ENCODE data around the gene IFT27.
"Not testable (repeated sequence)": the region's sequence is repeated elsewhere in the genome, so short reads cannot be mapped to it uniquely, and the experiment has no call there.

The IFT27 gene

GRCh38 chr22:36756031-36756430 is 19.9 kb downstream of the IFT27 start:
- no peak overlapping the region for H3K4me3 ChIP-seq (replicated peaks; ENCODE audit: low read depth, low read length)
- DNase-seq (ENCODE audit: low read depth) = no peak
- TF ChIP-seq, protein P1, sequence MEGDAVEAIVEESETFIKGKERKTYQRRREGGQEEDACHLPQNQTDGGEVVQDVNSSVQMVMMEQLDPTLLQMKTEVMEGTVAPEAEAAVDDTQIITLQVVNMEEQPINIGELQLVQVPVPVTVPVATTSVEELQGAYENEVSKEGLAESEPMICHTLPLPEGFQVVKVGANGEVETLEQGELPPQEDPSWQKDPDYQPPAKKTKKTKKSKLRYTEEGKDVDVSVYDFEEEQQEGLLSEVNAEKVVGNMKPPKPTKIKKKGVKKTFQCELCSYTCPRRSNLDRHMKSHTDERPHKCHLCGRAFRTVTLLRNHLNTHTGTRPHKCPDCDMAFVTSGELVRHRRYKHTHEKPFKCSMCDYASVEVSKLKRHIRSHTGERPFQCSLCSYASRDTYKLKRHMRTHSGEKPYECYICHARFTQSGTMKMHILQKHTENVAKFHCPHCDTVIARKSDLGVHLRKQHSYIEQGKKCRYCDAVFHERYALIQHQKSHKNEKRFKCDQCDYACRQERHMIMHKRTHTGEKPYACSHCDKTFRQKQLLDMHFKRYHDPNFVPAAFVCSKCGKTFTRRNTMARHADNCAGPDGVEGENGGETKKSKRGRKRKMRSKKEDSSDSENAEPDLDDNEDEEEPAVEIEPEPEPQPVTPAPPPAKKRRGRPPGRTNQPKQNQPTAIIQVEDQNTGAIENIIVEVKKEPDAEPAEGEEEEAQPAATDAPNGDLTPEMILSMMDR (IDR thresholded peaks at IDR 0.05; ENCODE audit: low read length, missing control alignments) = no peak

GRCh38 chr22:36755316-36755715 is 20.6 kb downstream of the IFT27 start:
- TF ChIP-seq, protein P1 (IDR thresholded peaks at IDR 0.05; ENCODE audit: low read length, missing control alignments) = no peak
- no peak overlapping the region for H3K4me3 ChIP-seq (replicated peaks; ENCODE audit: low read depth, low read length)
- no peak for DNase-seq (ENCODE audit: low read depth)

DNA sequence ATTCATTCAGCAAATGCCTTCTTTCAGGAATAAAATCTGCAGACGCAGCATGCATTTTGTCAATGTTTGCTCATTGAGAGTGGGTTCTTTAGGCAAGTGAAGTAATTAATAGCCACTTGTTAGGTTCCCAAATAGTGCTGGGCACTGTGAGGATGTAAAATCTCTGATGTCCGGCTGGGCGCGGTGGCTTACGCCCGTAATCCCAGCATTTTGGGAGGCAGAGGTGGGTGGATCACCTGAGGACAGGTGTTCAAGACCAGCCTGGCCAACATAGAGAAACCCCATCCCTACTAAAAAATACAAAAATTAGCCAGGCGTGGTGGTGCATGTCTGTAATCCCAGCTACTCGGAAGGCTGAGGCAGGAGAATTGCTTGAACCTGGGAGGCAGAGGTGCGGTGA is 21.0 kb downstream of the IFT27 start:
- H3K4me3 ChIP-seq (replicated peaks; ENCODE audit: low read depth, low read length); DNase-seq (ENCODE audit: low read depth): not testable (repeated sequence)

DNA sequence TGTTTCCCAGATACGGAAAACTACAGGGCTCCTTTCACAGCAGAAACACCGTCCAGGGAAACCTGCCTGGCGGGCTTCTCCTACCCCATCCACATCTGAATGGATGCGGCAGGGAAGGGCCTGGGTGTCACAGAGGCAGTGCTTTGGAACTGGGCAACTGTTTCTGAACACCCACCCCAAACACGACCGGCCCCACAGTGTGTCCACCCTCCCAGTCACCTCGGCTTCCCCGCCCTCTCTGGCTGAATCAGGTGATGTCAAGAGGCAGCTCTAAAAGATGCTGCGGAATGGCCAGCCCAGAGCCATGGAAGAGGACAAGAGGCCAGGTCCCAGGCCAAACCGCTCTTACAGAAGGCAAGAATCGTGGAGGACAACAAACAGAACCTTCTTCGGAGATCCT is 22.0 kb downstream of the IFT27 start:
- H3K4me3 ChIP-seq (replicated peaks; ENCODE audit: low read depth, low read length) = no peak overlapping the region
- TF ChIP-seq, protein P1 (IDR thresholded peaks at IDR 0.05; ENCODE audit: low read length, missing control alignments) = no peak
- no peak for DNase-seq (ENCODE audit: low read depth)

DNA sequence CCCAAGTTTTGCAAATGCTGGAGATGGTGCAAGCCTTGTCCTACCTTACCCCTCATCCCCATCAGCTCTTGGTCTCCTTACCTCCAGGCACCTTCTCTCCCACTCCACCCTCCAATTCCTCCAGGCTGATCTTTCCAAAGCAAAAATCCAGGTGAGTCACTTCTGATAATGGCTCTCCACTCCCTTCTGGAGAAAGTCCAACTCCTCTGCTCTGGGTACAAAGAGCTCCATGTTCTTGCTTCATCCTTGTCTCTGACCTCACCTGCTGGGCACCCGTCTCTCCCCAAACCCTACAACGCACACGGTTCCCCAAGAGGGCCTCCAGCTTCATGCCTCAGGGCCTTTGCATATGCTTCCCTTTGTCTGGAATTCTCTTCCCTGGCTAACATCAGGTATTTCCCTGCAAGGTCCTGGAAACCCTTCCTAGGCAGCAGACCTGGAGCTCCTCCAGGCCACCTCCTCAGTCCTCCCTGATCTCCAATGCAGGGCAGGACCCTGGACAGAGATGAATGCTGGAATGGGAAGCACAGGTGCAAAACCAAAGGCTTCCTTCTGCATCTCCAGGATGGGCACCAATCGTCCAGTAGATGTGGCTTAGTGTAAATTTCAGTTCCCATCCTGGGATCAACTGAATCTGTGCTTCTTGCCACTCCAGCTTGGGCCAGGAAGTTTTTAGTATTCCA is 22.7 kb downstream of the IFT27 start:
- no peak overlapping the region for H3K4me3 ChIP-seq (replicated peaks; ENCODE audit: low read depth, low read length)
- no peak for DNase-seq (ENCODE audit: low read depth)
- TF ChIP-seq, protein P1 (IDR thresholded peaks at IDR 0.05; ENCODE audit: low read length, missing control alignments) = no peak

GRCh38 chr22:36746375-36746970 is 29.4 kb downstream of the IFT27 start:
- no peak overlapping the region for H3K4me3 ChIP-seq (replicated peaks; ENCODE audit: low read depth, low read length)
- TF ChIP-seq, protein P1 (IDR thresholded peaks at IDR 0.05; ENCODE audit: low read length, missing control alignments) = no peak
- no peak for DNase-seq (ENCODE audit: low read depth)

- no peak overlapping the region for H3K4me3 ChIP-seq (replicated peaks; ENCODE audit: low read depth, low read length)
- TF ChIP-seq, protein P1 (IDR thresholded peaks at IDR 0.05; ENCODE audit: low read length, missing control alignments) = no peak
- DNase-seq (ENCODE audit: low read depth) = no peak
These were observed 30.5 kb downstream of the IFT27 start for GRCh38 chr22:36745301-36745995.

Measured in fibroblast of pulmonary artery (primary cell).